ENCODE results near the gene CILP. TPM values are rescaled to one million over a fixed set of nuclear protein-coding genes. Genes with fewer than 3 reads are reported as not detected.

The CILP gene
- total RNA-seq, 1 experiment from 2014 or later, result not detected

DNA sequence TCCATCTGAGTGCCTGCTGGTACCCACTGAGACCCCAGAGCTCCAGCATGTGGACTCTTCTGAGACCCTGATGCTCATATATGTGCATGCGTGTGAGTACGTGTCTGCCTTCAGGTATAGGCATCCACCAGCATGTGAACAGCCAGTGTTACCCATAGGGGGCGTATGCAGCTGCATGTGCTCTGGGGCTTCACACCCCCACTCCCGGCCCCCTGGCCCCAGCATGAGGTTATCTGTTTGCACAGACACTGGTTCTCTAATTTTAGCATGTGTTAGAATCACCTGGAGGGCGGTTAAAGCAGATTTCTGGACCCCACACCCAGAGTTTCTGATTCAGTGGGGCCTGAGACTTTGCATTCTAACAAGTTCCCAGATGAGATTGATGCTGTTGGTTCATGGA, 824 bp upstream of the CILP start:
- no peak for DNase-seq (ENCODE audit: low read depth in 1 of 2, low spot score in 2 of 2)
- Histone ChIP-seq H3K4me1 (replicated peaks) (no peaks in the 10 kb centered on the region), H3K4me3 (no peak overlapping the region), H3K27me3 (replicated peaks) (no peaks in the 10 kb centered on the region), H3K9me3 (replicated peaks) (no peaks in the 10 kb centered on the region), H3K36me3 (no peaks in the 10 kb centered on the region), H3K27ac (no peak overlapping the region)

DNA sequence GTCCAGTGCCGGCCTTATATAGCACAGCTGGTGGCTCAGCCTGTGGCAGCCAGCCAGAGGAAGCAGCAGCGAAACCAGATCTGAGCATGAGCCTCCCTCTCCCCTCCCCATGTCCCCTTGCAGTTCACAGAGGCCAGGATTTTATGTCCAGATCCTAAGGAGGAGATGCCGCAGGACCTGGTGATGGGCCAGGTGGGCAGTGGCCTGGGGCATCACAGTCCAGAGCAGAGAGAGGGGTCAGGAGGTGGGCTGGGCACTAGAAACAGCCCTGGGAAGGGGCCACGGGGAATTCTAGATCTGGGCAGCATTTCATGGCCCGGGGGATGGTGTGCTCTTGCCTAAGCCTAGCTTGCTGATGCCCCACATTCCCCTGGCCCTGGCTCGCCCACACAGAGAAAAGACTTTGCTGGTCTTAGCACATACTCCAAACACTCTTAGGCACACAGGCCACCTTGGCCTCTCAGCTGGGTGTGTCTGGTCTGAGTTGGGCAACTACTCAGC, 259 bp upstream of the CILP start:
- Histone ChIP-seq H3K4me1 (replicated peaks) (no peaks in the 10 kb centered on the region), H3K4me3 (no peak overlapping the region), H3K27ac (no peak overlapping the region), H3K36me3 (no peaks in the 10 kb centered on the region), H3K9me3 (replicated peaks) (no peaks in the 10 kb centered on the region), H3K27me3 (replicated peaks) (no peaks in the 10 kb centered on the region)
- no peak for DNase-seq (ENCODE audit: low read depth in 1 of 2, low spot score in 2 of 2)

DNA sequence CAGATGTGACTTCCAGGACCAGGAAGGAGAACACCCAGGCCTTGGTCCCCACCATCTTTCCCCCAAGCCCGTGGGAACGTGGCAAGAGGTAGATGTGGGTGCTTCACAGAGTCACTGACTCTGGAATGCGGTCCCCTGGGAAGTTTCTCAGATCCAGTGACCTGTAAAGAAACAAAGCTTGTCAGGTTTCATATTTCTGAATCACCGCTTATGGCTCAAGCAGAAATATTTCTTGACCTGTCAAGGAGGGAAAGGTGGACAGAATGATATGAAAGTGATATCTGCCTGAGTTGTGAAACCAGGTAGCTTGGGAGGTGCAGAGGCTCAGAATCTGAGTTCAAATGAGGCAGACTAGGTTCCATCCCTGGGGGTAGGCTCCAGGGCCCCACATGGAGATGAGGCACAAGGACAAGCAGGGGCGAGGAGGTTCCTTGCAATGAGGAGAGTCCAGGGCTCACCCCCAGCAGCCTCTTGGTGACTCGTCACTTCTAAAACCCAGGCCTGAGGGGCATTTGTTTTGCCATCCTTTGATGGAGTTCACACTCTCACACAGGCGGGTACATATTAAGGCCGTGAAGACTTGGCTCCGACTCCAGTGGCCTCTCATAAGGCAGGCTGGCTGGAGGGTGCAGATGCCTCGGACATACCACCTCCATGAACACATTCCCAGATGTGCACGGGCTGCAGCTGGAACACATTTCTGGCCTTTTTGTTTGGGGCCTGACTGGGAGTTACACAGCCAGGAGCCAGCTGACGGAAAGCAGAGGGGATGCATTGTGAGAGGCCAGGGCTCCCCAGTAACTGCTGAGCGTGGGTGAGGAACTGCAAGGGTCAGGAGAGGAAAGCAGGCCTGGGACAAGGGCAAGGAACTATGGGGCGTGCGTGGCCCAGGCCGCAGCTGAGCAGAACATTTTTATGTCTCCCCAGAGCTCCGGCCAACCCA, 1.3 kb downstream of the CILP start:
- DNase-seq (ENCODE audit: low read depth in 1 of 2, low spot score in 2 of 2), result no peak
- Histone ChIP-seq H3K27me3 (replicated peaks) (no peaks in the 10 kb centered on the region), H3K4me1 (replicated peaks) (no peaks in the 10 kb centered on the region), H3K4me3 (no peak overlapping the region), H3K27ac (no peak overlapping the region), H3K36me3 (no peaks in the 10 kb centered on the region), H3K9me3 (replicated peaks) (no peaks in the 10 kb centered on the region)

DNA sequence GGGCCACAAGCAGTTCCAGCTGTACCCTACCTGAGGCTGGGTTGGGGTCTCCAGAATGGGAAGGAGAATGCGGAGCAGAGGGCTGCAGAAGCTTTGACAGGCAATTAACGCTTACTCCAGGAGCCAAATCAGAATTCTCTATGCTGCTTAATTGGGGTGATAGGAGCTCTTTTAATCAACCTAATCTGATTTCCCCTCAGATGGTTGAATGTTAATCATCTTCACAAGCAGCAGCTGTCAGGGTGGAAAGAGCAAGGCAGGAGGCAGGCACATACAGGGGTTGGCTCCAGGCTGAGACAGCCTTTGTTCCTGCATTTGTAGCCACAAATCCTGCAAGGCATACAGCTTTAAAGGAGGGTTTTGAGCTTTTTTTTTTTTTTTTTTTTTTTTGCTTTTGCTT, 2.6 kb downstream of the CILP start:
- no peaks in the 10 kb centered on the region for H3K9me3 ChIP-seq (replicated peaks)
- H3K4me1 ChIP-seq (replicated peaks), result no peaks in the 10 kb centered on the region
- H3K27ac ChIP-seq, result no peak overlapping the region
- H3K27me3 ChIP-seq (replicated peaks), result no peaks in the 10 kb centered on the region
- no peak overlapping the region for H3K4me3 ChIP-seq
- DNase-seq (ENCODE audit: low read depth in 1 of 2, low spot score in 2 of 2), result no peak
- H3K36me3 ChIP-seq, result no peaks in the 10 kb centered on the region

DNA sequence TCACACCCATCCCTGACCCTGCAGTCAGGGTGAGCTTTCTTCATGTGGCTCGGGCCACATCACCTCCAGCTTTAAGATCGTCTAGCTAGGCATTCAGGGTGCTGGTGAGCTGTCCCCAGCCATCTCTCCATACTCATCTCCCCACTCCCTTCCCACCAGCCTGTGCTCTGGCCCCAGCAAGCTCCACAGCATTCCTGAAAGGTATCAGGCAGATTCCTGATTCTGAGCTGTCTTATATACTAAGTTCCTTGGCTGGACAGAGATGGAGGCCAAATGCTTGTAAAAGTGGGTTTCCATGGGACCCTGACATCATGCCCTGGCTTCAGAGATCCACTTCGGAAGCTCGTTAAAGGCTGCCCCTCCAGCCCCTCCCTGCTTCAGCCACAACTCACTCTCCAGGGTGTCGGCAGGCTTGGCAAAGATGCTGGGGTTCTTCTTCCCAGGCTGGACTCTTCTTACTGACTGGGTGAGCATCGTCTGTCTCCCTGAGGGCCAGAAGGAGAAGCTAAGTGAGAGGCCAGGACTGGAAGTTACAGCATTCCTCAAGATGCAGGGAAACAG, 3.9 kb downstream of the CILP start:
- no peaks in the 10 kb centered on the region for H3K27me3 ChIP-seq (replicated peaks)
- H3K9me3 ChIP-seq (replicated peaks), result no peaks in the 10 kb centered on the region
- H3K4me3 ChIP-seq, result no peak overlapping the region
- H3K4me1 ChIP-seq (replicated peaks), result no peaks in the 10 kb centered on the region
- H3K27ac ChIP-seq, result no peak overlapping the region
- no peak for DNase-seq (ENCODE audit: low read depth in 1 of 2, low spot score in 2 of 2)
- no peaks in the 10 kb centered on the region for H3K36me3 ChIP-seq

DNA sequence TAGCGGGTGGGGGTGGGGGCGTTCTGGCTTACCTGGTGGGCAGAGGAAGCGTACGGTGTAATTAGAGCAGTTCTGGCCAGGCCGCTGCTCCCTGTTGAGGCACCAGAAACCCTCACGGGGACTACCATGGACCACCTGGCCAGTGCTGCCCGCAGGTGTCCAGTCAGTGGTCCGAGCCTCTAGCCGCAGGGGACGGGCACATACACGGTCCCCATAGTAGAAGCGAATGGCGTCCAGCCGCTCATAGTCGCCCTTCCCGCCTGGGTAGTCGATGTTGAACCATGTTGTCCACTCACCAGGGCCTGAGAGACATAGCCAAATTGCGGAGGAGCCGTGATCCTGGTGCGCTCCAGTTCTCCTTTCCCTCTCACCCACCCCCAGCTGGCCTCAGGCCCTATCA, 4.5 kb downstream of the CILP start:
- no peaks in the 10 kb centered on the region for H3K4me1 ChIP-seq (replicated peaks)
- no peaks in the 10 kb centered on the region for H3K27me3 ChIP-seq (replicated peaks)
- no peaks in the 10 kb centered on the region for H3K36me3 ChIP-seq
- no peak for DNase-seq (ENCODE audit: low read depth in 1 of 2, low spot score in 2 of 2)
- H3K27ac ChIP-seq, result no peak overlapping the region
- H3K9me3 ChIP-seq (replicated peaks), result no peaks in the 10 kb centered on the region
- no peak overlapping the region for H3K4me3 ChIP-seq

DNA sequence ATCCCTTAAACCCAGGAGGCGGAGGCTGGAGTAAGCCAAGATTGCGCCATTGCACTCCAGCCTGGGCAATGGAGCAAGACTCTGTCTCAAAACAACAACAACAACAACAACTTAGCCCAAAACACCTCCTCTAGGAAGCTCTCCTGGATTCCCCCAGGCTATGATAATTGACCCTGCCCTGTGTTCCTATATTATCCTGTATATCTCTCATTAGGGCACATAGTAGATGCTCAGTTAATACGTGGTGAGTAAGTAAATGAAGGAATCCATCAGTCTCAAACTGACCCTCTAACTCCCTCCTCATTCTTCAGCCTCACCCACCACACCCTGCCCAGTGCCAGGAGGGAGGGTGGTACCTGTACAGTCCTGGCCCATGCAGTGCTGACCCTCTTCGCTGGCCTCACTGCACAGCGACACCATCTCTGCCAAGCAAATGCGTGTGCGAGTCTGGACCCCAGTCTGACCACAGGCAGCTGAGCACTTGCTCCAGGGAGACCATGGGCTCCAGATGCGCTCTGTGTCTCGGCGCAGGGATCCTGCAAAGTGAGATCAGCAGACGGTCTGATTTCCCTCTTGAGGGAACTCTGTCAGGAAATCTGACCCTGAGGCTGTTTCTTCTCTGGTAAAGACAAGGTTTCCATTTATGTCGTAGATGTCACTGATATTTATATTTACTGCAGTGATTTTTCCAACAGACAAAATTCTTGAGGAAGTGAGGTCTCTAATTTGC, 6.2 kb downstream of the CILP start:
- Histone ChIP-seq H3K27ac (no peak overlapping the region), H3K4me1 (replicated peaks) (no peaks in the 10 kb centered on the region), H3K27me3 (replicated peaks) (no peaks in the 10 kb centered on the region), H3K36me3 (no peaks in the 10 kb centered on the region), H3K4me3 (no peak overlapping the region), H3K9me3 (replicated peaks) (no peaks in the 10 kb centered on the region)
- DNase-seq (ENCODE audit: low read depth in 1 of 2, low spot score in 2 of 2), result no peak

DNA sequence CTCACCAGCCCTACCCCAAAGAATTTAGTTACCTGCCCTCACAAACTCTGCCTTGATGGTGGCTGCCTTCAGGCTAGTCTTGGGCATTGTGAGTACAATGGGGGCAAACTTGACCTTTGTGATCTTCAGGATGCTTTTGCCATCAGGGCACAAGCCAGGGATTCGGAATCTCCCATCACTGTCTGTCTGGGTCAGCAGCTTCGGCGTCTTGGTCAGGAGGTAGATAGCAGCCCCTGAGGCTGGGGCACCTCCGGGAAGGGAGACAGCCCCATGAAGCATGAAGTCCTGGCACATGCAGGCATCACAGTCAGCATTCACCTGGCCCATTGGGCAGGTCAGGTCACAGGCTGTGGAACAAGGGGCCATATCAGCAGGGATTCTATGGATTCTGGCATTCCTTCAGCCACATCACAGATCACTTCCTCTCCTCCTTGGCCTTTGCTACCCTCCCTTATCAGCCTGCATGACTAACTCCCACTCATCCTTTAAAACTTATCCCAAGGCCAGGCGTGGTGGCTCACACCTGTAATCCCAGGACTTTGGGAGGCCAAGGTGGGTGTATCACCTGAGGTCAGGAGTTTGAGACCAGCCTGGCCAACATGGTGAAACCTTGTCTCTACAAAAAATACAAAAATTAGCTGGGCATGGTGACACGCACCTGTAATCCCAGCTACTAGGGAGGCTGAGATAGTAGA, 6.9 kb downstream of the CILP start:
- 0 out of 2 replicates have a peak, but pooled peaks cover 3% of the 10 kb centered on the region for H3K27me3 ChIP-seq (replicated peaks)
- no peak for DNase-seq (ENCODE audit: low read depth in 1 of 2, low spot score in 2 of 2)
- H3K9me3 ChIP-seq (replicated peaks), result no peaks in the 10 kb centered on the region
- H3K4me3 ChIP-seq, result no peak overlapping the region
- no peaks in the 10 kb centered on the region for H3K36me3 ChIP-seq
- no peak overlapping the region for H3K27ac ChIP-seq
- no peaks in the 10 kb centered on the region for H3K4me1 ChIP-seq (replicated peaks)

DNA sequence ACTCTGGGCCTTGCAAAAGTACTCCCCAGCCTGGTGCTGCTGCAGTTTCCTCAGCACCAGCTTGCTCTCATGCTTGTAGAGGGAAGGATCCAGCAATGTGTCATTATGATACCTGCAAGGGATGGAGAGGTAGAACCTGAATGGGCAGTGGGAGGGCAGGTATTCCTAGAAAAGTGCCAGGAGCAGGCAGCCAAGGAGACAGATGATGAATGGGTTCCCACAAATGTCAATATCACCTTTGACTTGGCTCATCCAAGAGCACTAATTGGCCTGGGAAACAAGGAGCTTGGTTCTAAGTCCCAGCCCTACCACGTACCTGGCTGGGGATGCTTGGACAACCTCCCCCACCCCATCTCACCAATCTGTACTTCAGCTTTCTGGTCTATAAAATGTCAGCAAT, 9.4 kb downstream of the CILP start:
- DNase-seq (ENCODE audit: low read depth in 1 of 2, low spot score in 2 of 2), result no peak
- no peak overlapping the region for H3K4me3 ChIP-seq
- 0 out of 2 replicates have a peak, but pooled peaks cover 3% of the 10 kb centered on the region for H3K27me3 ChIP-seq (replicated peaks)
- no peaks in the 10 kb centered on the region for H3K9me3 ChIP-seq (replicated peaks)
- no peaks in the 10 kb centered on the region for H3K36me3 ChIP-seq
- no peaks in the 10 kb centered on the region for H3K4me1 ChIP-seq (replicated peaks)
- H3K27ac ChIP-seq, result no peak overlapping the region

DNA sequence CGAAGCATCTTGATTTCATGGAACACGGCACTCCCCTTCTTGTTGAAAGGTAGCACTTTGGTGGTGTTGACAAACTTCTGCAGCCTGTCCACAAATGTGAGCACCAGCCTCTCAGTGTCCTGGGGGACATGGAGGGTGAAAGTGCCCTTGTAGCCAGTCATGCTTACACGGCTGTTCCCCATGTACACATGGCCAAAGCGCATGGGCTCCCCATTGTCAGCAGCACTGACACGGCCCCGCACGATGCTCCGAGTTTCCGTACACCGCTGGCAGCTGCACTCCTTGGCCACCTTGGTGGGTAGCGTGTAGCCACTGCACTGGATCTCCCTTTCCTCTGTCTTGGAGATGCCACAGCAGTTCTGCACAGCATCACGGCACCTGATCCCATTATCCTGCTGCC, 12.7 kb downstream of the CILP start:
- Histone ChIP-seq H3K4me3 (no peak overlapping the region), H3K27me3 (replicated peaks) (0 out of 2 replicates have a peak, but pooled peaks cover 3% of the 10 kb centered on the region), H3K9me3 (replicated peaks) (no peaks in the 10 kb centered on the region), H3K4me1 (replicated peaks) (no peaks in the 10 kb centered on the region), H3K36me3 (no peaks in the 10 kb centered on the region), H3K27ac (no peak overlapping the region)
- DNase-seq (ENCODE audit: low read depth in 1 of 2, low spot score in 2 of 2), result no peak

DNA sequence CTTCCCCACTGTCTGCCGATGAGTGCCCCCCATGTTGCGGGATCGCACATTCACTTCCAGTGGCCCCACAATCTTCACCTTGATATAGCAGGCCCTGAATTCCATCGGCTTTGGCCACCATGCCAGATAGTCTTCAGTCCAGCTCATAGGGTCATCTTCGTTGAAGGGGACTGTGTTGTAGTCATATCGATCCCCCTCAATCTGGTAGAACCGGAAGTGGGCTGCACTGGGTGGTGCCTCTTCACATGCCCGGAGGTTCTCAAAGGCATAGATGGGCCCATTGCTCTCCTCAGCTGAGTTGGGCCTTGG, 14.0 kb downstream of the CILP start:
- H3K9me3 ChIP-seq (replicated peaks), result no peaks in the 10 kb centered on the region
- no peak overlapping the region for H3K27ac ChIP-seq
- no peak for DNase-seq (ENCODE audit: low read depth in 1 of 2, low spot score in 2 of 2)
- H3K36me3 ChIP-seq, result no peaks in the 10 kb centered on the region
- no peaks in the 10 kb centered on the region for H3K4me1 ChIP-seq (replicated peaks)
- H3K4me3 ChIP-seq, result no peak overlapping the region
- 0 out of 2 replicates have a peak, but pooled peaks cover 3% of the 10 kb centered on the region for H3K27me3 ChIP-seq (replicated peaks)

DNA sequence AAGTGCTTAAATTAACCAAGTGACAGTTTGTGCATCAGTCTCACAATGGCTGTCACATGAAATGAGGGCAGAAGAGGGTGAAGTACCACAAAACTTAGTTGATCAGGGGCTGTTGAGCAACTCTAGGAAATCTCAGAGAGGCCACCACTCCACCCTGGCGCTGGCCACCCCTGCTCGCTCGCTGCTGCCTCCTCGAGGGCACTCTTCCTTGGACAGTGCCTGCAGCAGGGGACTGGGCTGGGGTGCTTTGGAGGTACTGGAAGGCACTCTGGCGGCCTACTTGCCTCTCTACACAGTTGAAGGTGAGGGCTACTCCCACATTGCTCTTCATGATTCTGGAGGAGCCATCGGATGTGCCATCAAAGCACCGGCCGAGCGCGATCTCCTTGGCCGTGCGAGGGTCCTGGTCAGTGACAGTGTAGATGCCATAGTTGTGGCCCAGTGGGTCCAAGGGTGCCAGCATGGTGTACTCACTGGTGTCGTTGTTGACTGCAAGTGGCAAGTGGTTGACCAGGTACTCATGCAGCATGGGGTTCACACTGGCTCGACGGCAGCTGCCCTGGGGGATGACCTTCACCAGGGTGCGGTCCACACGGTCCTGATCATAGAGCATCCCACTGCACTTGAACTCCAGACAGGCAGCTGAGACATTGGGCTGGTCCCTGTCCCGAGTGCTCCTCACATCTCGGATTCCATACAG, 14.5 kb downstream of the CILP start:
- DNase-seq (ENCODE audit: low read depth in 1 of 2, low spot score in 2 of 2), result no peak
- no peaks in the 10 kb centered on the region for H3K4me1 ChIP-seq (replicated peaks)
- no peaks in the 10 kb centered on the region for H3K36me3 ChIP-seq
- H3K27ac ChIP-seq, result no peak overlapping the region
- no peaks in the 10 kb centered on the region for H3K9me3 ChIP-seq (replicated peaks)
- H3K4me3 ChIP-seq, result no peak overlapping the region
- H3K27me3 ChIP-seq (replicated peaks), result 0 out of 2 replicates have a peak, but pooled peaks cover 3% of the 10 kb centered on the region

DNA sequence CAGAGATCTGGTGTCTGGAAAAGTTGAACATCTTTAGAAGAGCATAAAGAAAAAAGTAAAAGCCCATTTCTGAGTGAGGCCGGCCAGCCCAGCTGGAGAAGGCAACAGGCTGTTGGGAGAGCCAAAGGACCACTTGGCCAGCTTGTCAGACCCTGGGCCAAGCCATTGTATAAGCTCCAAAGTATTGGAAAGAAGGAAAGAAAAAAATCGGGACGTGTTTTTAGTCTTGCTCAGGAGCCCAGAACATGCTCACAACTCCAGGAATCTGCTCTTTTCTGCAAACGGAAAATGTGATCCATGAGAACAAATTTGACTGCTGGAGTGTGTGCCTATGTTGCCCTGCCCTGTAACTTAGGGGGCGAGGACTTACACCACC, 15.7 kb downstream of the CILP start:
- no peaks in the 10 kb centered on the region for H3K4me1 ChIP-seq (replicated peaks)
- H3K4me3 ChIP-seq, result no peak overlapping the region
- DNase-seq (ENCODE audit: low read depth in 1 of 2, low spot score in 2 of 2), result no peak
- no peak overlapping the region for H3K27ac ChIP-seq
- 0 out of 2 replicates have a peak, but pooled peaks cover 3% of the 10 kb centered on the region for H3K27me3 ChIP-seq (replicated peaks)
- no peaks in the 10 kb centered on the region for H3K9me3 ChIP-seq (replicated peaks)
- H3K36me3 ChIP-seq, result no peaks in the 10 kb centered on the region

All from SJSA1 (cell line).